NCI-H2196 treated with DMSO at 0.1 percent for 48 hours (cell line): ENCODE data around the gene USP40.
A peak's percentile ranks its signal among the peaks of the same experiment; 100 is the strongest.

Experiments
- DNase-seq: peaks from one replicate; lab custom pipeline; 2025; ENCODE audit not compliant: unreplicated experiment; lab: John Stamatoyannopoulos, UW

The USP40 gene

GRCh38 chr2:233448220-233448559 is 118.4 kb downstream of the USP40 start:
- DNase-seq: no peak

GRCh38 chr2:233447506-233448219 is 118.9 kb downstream of the USP40 start:
- DNase-seq: no peak

- no peak for DNase-seq
Measured at GRCh38 chr2:233446606-233447305, 119.8 kb downstream of the USP40 start.

GRCh38 chr2:233446121-233446520 is 120.5 kb downstream of the USP40 start:
- DNase-seq: no peak

- no peak for DNase-seq
Measured at GRCh38 chr2:233445152-233445830, 121.3 kb downstream of the USP40 start.

- no peak for DNase-seq
Measured at GRCh38 chr2:233444501-233444900, 122.1 kb downstream of the USP40 start.

GRCh38 chr2:233443511-233444183 is 122.9 kb downstream of the USP40 start:
- peak; percentile 59 for DNase-seq

GRCh38 chr2:233442028-233442310 is 124.6 kb downstream of the USP40 start:
- DNase-seq: no peak

- no peak for DNase-seq
Measured at GRCh38 chr2:233441161-233442027, 125.2 kb downstream of the USP40 start.

- no peak for DNase-seq
Measured at GRCh38 chr2:233440714-233441113, 125.9 kb downstream of the USP40 start.

- DNase-seq: no peak
Measured at GRCh38 chr2:233440314-233440713, 126.3 kb downstream of the USP40 start.

GRCh38 chr2:233439191-233439590 is 127.4 kb downstream of the USP40 start:
- no peak for DNase-seq

- no peak for DNase-seq
Measured at GRCh38 chr2:233438573-233439147, 127.9 kb downstream of the USP40 start.

- no peak for DNase-seq
Measured at GRCh38 chr2:233437439-233437955, 129.1 kb downstream of the USP40 start.

GRCh38 chr2:233436691-233437438 is 129.7 kb downstream of the USP40 start:
- DNase-seq: no peak

- no peak for DNase-seq
Measured at GRCh38 chr2:233436191-233436581, 130.4 kb downstream of the USP40 start.

- DNase-seq: no peak
Measured at GRCh38 chr2:233435436-233436190, 131.0 kb downstream of the USP40 start.

GRCh38 chr2:233434666-233435330 is 131.8 kb downstream of the USP40 start:
- no peak for DNase-seq
